ENCODE results near the gene RPS6KA2. TPM values are rescaled to one million over a fixed set of nuclear protein-coding genes. Genes with fewer than 3 reads are reported as not detected.

Gene RPS6KA2
- total RNA-seq, 1 experiment from 2014 or later, result 4.2 TPM

DNA sequence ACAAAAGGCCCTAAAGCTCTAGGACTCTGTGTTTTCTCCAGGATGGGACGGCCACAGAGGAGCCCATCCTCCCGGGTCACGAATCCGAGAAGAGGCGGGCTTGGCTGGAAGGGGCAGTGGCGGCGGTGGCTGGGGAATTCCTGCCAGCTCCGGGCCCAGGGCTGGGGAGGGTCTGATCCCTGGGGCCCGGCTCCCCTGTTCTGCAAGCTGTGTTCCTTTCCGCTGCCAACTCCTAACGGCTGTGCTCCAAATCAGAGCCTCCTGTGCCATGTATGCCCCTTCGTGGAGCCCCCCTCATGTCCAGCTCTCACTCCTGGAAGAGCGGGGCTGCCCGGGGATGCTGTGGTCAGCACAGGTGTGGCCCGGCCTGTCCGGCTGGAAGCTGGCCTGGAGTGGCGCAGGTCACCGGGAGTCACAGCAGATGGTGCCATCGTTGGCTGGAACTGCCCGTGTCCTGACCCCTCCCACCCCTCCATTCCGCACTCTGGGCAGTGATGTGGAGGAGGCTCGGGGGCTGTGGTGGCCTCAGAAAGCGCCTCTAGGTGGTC, 156.1 kb downstream of the RPS6KA2 start:
- H3K36me3 ChIP-seq, result no peaks in the 10 kb centered on the region
- no peak overlapping the region for H3K4me3 ChIP-seq
- no peaks in the 10 kb centered on the region for H3K27me3 ChIP-seq
- H3K9me3 ChIP-seq (replicated peaks), result no peaks in the 10 kb centered on the region
- no peak for DNase-seq
- no peak overlapping the region for H3K27ac ChIP-seq
- peaks cover 17% of the 10 kb centered on the region for H3K4me1 ChIP-seq

GRCh38 chr6:166470029-166470862, 156.8 kb downstream of the RPS6KA2 start:
- Histone ChIP-seq H3K27ac (no peak overlapping the region), H3K4me3 (no peak overlapping the region), H3K36me3 (no peaks in the 10 kb centered on the region), H3K27me3 (no peaks in the 10 kb centered on the region), H3K4me1 (peaks cover 14% of the 10 kb centered on the region), H3K9me3 (replicated peaks) (no peaks in the 10 kb centered on the region)
- DNase-seq, result no peak

DNA sequence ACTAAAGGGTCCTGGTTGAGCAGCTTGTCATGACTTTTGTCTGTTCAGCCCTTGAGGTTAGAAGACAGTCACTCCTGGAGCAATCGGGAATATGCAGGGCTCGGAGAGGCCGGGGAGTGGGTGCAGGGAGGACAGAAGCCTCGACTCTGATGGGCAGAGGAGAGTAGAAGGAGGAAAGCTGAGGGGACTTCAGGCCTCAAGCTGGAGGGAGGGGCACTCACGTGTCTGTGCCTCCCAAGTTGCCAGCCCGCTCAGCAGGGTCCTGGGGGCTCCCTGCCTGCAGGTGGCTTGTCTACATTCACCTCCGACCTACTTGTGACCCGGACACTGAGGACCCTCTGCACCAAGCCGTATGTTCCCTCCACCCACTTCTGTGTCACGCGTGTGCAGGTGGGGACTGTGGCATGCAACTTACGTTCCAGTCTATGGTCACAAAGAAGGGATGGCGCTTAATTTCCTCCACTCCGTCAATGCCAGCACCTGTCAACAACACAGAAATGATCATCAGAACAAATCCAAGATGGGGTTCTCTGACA, 157.6 kb downstream of the RPS6KA2 start:
- Histone ChIP-seq H3K27me3 (no peaks in the 10 kb centered on the region), H3K27ac (no peak overlapping the region), H3K9me3 (replicated peaks) (no peaks in the 10 kb centered on the region), H3K4me3 (no peak overlapping the region), H3K4me1 (peaks cover 9% of the 10 kb centered on the region), H3K36me3 (no peaks in the 10 kb centered on the region)
- DNase-seq, result no peak

GRCh38 chr6:166467436-166468000, 159.5 kb downstream of the RPS6KA2 start:
- H3K27ac ChIP-seq, result no peak overlapping the region
- no peak overlapping the region for H3K4me3 ChIP-seq
- no peak for DNase-seq
- H3K27me3 ChIP-seq, result no peaks in the 10 kb centered on the region
- no peaks in the 10 kb centered on the region; the same call in 1 of the 2 replicates for H3K4me1 ChIP-seq
- no peaks in the 10 kb centered on the region for H3K36me3 ChIP-seq
- H3K9me3 ChIP-seq (replicated peaks), result no peaks in the 10 kb centered on the region

DNA sequence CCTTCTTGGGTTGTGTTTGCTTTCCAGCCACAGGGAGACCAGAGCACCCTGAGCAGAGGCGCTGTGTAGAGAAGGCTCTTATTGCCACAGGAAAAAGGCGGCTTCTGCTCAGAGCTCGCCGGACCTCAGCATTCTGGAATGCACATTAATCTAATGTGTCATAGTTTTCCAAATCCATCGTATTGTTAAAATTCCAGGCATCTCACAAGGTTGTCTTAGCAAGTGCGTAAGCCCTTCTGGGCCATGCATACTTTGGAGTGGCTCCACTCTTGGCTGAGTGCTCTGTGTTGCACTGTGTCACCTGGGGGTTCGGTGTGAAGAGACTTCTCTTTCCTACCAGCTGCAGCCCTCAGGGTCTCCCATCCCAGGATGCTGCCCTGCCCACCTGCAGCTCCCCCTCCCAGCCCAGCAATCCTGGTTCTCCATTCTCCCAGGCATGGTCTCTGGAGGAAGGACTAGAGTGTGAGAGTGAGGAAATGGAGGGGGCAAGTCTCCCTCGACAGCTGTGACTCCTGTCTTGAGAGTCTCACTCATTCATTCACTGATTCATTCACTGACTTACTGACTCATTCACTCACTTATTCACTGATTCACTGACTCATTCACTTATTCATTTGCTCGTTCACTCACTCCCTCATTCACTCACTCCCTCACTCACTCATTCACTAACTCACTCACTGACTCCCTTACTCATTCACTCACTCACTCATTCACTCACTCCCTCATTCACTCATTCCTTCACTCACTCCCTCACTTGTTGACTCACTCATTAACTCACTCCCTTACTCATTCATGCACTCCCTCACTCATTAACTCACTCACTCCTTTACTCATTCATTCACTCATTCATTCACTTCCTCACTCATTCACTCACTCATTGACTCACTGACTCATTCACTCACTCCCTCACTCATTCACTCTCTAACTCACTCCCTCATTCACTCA, 160.6 kb downstream of the RPS6KA2 start:
- no peaks in the 10 kb centered on the region for H3K27me3 ChIP-seq
- no peaks in the 10 kb centered on the region for H3K9me3 ChIP-seq (replicated peaks)
- no peaks in the 10 kb centered on the region; the same call in 1 of the 2 replicates for H3K4me1 ChIP-seq
- H3K27ac ChIP-seq, result no peak overlapping the region
- no peak overlapping the region for H3K4me3 ChIP-seq
- H3K36me3 ChIP-seq, result no peaks in the 10 kb centered on the region
- no peak for DNase-seq

GRCh38 chr6:166465671-166466087, 161.4 kb downstream of the RPS6KA2 start:
- H3K27me3 ChIP-seq, result no peaks in the 10 kb centered on the region
- H3K27ac ChIP-seq, result no peak overlapping the region
- H3K4me3 ChIP-seq, result no peak overlapping the region
- peaks cover 6% of the 10 kb centered on the region; the same call in 1 of the 2 replicates for H3K4me1 ChIP-seq
- no peak for DNase-seq
- H3K9me3 ChIP-seq (replicated peaks), result no peaks in the 10 kb centered on the region
- H3K36me3 ChIP-seq, result no peaks in the 10 kb centered on the region

DNA sequence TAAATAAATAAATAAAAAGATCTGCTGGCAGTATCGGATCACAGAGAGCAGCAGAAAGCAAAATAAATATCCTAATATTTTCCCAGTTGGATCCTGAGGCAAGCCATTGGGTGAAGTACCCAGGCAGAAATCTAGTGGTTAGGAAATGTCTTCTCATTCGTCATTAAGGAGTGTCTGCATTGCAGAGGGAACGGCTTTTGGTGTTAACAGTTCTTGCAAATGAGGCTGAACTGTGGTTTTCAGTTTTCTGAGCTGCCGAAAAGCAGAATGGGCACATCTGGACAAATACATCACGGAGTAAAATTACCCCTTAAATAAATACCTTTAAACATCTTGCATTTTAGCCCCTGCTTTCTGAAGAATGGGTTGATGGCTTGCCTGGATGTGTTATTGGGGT, 162.1 kb downstream of the RPS6KA2 start:
- no peaks in the 10 kb centered on the region for H3K36me3 ChIP-seq
- no peaks in the 10 kb centered on the region for H3K9me3 ChIP-seq (replicated peaks)
- H3K4me3 ChIP-seq, result no peak overlapping the region
- H3K27me3 ChIP-seq, result no peaks in the 10 kb centered on the region
- no peak for DNase-seq
- H3K27ac ChIP-seq, result no peak overlapping the region
- peaks cover 8% of the 10 kb centered on the region; the same call in 1 of the 2 replicates for H3K4me1 ChIP-seq

- no peak overlapping the region for H3K27ac ChIP-seq
- H3K36me3 ChIP-seq, result no peaks in the 10 kb centered on the region
- DNase-seq, result no peak
- no peaks in the 10 kb centered on the region for H3K27me3 ChIP-seq
- H3K4me1 ChIP-seq, result peaks cover 8% of the 10 kb centered on the region; the same call in 1 of the 2 replicates
- H3K4me3 ChIP-seq, result no peak overlapping the region
- H3K9me3 ChIP-seq (replicated peaks), result no peaks in the 10 kb centered on the region
These were observed 162.7 kb downstream of the RPS6KA2 start for GRCh38 chr6:166464068-166465002.

DNA sequence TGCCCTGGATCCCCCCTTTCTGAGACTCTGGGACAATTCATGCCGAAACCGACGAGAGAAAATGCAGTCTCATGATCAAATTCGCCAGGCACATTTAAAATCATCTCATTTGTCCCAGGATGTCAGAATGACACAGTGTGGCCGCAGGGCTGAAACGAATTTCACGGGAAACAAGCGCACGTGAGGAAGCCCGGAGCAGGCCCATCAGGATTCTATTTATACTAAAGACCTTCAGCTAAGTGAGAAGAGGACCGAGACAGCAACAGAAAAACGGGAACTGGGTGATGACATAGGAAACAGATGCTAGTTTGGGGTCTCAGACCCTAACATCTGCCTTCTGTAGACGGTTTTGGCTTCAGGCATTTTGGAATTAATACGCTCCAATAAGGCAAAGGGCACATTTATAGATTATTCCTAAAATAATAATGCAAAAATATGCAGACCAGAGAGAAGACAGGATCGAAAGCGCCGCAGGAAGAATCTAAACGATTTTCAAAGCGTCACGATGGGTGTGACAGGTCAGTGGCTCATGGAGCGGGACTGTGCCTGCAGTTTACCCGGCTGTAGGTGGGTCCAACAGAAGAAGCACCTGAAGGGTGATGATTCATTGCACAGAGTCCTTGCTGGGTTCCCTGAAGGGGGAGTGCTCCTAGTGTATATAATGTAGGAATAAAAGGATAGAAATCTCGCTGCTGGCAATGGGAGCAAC, 163.5 kb downstream of the RPS6KA2 start:
- Histone ChIP-seq H3K27ac (no peak overlapping the region), H3K27me3 (no peaks in the 10 kb centered on the region), H3K4me3 (no peak overlapping the region), H3K36me3 (no peaks in the 10 kb centered on the region), H3K4me1 (peaks cover 8% of the 10 kb centered on the region; the same call in 1 of the 2 replicates), H3K9me3 (replicated peaks) (no peaks in the 10 kb centered on the region)
- DNase-seq, result no peak

DNA sequence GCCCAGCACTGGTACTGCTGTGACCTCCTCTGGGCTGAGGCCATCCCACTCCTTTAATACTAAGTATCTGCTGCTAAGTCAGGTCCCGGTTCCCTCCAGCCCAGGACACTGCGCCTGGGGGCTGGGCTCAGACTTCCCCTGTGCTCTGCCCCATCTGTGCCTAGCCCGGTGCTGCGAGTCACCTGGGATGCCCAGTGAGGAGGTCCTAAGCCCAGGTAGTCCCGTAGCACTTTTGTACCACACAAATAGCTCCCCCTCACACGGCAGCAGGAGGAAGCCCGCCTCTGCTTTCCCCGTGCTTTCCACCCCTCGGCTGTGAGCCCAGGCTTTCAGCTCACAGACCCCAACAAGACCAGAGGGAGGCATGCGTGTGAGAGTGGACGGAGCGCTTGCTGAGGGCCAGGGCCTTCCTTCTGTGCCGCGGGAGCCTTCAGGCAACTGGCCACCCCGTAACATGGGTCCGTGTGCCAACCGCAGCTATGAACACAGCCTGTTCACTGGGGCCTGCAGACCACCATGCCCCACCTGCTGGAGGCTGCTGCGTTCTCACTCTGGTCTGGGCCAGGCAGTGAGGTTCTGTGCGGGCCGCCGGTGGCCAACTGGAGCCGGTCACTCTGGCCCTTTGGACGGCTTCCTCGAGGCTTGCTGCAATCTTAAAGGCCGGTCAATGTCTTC, 164.5 kb downstream of the RPS6KA2 start:
- H3K27me3 ChIP-seq, result no peaks in the 10 kb centered on the region
- peaks cover 3% of the 10 kb centered on the region; the same call in 1 of the 2 replicates for H3K9me3 ChIP-seq (replicated peaks)
- no peak overlapping the region for H3K27ac ChIP-seq
- H3K36me3 ChIP-seq, result no peaks in the 10 kb centered on the region
- no peak overlapping the region for H3K4me3 ChIP-seq
- H3K4me1 ChIP-seq, result peaks cover 8% of the 10 kb centered on the region; the same call in 1 of the 2 replicates
- no peak for DNase-seq

DNA sequence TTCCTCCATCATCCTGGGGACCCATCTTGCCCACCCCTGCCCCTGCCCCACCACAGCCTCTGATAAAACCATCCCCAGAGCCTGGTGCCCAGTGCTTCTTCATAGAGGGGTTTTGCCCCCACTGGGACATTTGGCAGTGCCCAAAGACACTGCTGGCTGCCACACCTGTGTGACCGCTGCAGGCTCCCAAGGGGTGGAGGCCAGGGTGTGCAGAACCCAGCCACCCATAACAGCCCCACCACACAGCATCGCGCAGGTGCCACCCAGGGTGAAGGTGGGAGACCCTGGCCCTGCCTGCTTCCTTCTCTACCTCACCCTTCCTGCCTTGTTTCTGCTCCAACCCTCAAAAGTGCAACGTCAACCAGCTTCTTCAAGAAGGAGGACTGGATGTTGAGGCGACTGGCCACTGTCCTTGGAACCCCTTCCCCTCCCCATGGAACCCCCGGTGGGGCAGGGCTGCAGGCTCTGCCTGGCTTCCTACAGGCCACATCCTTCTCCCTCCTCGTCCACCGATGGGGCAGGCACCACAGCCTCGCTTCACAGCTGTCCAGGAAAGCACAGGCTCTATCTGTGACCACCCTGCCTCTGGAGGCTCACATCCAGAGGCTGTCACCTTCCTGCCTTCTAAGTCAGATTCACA, 165.1 kb downstream of the RPS6KA2 start:
- DNase-seq, result no peak
- H3K27me3 ChIP-seq, result no peaks in the 10 kb centered on the region
- peaks cover 8% of the 10 kb centered on the region; the same call in 1 of the 2 replicates for H3K4me1 ChIP-seq
- H3K9me3 ChIP-seq (replicated peaks), result peaks cover 3% of the 10 kb centered on the region; the same call in 1 of the 2 replicates
- no peak overlapping the region for H3K27ac ChIP-seq
- H3K36me3 ChIP-seq, result no peaks in the 10 kb centered on the region
- H3K4me3 ChIP-seq, result no peak overlapping the region
